ENCODE results near the gene FBXO38.

DNA sequence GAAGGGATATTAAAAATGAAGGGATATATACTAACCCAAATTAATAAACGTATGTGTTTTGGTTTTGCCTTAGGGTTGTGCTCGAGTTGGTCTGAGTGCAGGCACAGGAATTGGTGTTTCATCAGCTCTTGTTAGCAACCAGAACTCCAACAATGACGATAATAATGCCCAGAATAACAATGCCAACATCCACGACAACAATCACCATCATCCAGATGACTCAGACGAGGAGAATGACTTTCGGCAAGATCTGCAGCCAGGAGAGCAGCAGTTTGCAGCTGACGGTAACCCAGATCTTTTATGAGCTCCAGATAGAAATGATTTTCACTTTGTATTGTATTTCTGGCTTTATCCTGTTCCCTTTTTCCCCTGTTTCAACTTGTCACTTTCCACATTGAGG lies 33.2 kb downstream of the FBXO38 start:
- TF ChIP-seq, protein P1, sequence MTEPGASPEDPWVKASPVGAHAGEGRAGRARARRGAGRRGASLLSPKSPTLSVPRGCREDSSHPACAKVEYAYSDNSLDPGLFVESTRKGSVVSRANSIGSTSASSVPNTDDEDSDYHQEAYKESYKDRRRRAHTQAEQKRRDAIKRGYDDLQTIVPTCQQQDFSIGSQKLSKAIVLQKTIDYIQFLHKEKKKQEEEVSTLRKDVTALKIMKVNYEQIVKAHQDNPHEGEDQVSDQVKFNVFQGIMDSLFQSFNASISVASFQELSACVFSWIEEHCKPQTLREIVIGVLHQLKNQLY (CRISPR knock-in tag; IDR thresholded peaks at IDR 0.05) = no peak
- TF ChIP-seq CREB1 (CRISPR knock-in tag; IDR thresholded peaks at IDR 0.05) = no peak
- TF ChIP-seq, protein P2, sequence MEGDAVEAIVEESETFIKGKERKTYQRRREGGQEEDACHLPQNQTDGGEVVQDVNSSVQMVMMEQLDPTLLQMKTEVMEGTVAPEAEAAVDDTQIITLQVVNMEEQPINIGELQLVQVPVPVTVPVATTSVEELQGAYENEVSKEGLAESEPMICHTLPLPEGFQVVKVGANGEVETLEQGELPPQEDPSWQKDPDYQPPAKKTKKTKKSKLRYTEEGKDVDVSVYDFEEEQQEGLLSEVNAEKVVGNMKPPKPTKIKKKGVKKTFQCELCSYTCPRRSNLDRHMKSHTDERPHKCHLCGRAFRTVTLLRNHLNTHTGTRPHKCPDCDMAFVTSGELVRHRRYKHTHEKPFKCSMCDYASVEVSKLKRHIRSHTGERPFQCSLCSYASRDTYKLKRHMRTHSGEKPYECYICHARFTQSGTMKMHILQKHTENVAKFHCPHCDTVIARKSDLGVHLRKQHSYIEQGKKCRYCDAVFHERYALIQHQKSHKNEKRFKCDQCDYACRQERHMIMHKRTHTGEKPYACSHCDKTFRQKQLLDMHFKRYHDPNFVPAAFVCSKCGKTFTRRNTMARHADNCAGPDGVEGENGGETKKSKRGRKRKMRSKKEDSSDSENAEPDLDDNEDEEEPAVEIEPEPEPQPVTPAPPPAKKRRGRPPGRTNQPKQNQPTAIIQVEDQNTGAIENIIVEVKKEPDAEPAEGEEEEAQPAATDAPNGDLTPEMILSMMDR (IDR thresholded peaks at IDR 0.05) = no peak
- TF ChIP-seq, protein P3, sequence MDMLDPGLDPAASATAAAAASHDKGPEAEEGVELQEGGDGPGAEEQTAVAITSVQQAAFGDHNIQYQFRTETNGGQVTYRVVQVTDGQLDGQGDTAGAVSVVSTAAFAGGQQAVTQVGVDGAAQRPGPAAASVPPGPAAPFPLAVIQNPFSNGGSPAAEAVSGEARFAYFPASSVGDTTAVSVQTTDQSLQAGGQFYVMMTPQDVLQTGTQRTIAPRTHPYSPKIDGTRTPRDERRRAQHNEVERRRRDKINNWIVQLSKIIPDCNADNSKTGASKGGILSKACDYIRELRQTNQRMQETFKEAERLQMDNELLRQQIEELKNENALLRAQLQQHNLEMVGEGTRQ (CRISPR knock-in tag; IDR thresholded peaks at IDR 0.05) = no peak
- TF ChIP-seq NFYB (CRISPR knock-in tag; conservative IDR thresholded peaks at IDR 0.05; ENCODE audit: low read depth) = no peak
- no peak for TF ChIP-seq MYBL2 (CRISPR knock-in tag; IDR thresholded peaks at IDR 0.05)
- TF ChIP-seq SP1 (CRISPR knock-in tag; conservative IDR thresholded peaks at IDR 0.05) = no peak
- TF ChIP-seq, protein P4, sequence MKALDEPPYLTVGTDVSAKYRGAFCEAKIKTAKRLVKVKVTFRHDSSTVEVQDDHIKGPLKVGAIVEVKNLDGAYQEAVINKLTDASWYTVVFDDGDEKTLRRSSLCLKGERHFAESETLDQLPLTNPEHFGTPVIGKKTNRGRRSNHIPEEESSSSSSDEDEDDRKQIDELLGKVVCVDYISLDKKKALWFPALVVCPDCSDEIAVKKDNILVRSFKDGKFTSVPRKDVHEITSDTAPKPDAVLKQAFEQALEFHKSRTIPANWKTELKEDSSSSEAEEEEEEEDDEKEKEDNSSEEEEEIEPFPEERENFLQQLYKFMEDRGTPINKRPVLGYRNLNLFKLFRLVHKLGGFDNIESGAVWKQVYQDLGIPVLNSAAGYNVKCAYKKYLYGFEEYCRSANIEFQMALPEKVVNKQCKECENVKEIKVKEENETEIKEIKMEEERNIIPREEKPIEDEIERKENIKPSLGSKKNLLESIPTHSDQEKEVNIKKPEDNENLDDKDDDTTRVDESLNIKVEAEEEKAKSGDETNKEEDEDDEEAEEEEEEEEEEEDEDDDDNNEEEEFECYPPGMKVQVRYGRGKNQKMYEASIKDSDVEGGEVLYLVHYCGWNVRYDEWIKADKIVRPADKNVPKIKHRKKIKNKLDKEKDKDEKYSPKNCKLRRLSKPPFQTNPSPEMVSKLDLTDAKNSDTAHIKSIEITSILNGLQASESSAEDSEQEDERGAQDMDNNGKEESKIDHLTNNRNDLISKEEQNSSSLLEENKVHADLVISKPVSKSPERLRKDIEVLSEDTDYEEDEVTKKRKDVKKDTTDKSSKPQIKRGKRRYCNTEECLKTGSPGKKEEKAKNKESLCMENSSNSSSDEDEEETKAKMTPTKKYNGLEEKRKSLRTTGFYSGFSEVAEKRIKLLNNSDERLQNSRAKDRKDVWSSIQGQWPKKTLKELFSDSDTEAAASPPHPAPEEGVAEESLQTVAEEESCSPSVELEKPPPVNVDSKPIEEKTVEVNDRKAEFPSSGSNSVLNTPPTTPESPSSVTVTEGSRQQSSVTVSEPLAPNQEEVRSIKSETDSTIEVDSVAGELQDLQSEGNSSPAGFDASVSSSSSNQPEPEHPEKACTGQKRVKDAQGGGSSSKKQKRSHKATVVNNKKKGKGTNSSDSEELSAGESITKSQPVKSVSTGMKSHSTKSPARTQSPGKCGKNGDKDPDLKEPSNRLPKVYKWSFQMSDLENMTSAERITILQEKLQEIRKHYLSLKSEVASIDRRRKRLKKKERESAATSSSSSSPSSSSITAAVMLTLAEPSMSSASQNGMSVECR (CRISPR knock-in tag; IDR thresholded peaks at IDR 0.05; ENCODE audit: borderline replicate concordance) = no peak
- TF ChIP-seq TEAD4 (CRISPR knock-in tag; IDR thresholded peaks at IDR 0.05) = no peak
- TF ChIP-seq, protein P5, sequence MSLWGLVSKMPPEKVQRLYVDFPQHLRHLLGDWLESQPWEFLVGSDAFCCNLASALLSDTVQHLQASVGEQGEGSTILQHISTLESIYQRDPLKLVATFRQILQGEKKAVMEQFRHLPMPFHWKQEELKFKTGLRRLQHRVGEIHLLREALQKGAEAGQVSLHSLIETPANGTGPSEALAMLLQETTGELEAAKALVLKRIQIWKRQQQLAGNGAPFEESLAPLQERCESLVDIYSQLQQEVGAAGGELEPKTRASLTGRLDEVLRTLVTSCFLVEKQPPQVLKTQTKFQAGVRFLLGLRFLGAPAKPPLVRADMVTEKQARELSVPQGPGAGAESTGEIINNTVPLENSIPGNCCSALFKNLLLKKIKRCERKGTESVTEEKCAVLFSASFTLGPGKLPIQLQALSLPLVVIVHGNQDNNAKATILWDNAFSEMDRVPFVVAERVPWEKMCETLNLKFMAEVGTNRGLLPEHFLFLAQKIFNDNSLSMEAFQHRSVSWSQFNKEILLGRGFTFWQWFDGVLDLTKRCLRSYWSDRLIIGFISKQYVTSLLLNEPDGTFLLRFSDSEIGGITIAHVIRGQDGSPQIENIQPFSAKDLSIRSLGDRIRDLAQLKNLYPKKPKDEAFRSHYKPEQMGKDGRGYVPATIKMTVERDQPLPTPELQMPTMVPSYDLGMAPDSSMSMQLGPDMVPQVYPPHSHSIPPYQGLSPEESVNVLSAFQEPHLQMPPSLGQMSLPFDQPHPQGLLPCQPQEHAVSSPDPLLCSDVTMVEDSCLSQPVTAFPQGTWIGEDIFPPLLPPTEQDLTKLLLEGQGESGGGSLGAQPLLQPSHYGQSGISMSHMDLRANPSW (CRISPR knock-in tag; conservative IDR thresholded peaks at IDR 0.05; ENCODE audit: low read depth) = no peak
- TF ChIP-seq MXD4 (CRISPR knock-in tag; IDR thresholded peaks at IDR 0.05; ENCODE audit: borderline replicate concordance) = no peak
- TF ChIP-seq, protein P6, sequence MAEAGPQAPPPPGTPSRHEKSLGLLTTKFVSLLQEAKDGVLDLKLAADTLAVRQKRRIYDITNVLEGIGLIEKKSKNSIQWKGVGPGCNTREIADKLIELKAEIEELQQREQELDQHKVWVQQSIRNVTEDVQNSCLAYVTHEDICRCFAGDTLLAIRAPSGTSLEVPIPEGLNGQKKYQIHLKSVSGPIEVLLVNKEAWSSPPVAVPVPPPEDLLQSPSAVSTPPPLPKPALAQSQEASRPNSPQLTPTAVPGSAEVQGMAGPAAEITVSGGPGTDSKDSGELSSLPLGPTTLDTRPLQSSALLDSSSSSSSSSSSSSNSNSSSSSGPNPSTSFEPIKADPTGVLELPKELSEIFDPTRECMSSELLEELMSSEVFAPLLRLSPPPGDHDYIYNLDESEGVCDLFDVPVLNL (CRISPR knock-in tag; IDR thresholded peaks at IDR 0.05; ENCODE audit: borderline replicate concordance, low read depth) = no peak
- TF ChIP-seq, protein P7, sequence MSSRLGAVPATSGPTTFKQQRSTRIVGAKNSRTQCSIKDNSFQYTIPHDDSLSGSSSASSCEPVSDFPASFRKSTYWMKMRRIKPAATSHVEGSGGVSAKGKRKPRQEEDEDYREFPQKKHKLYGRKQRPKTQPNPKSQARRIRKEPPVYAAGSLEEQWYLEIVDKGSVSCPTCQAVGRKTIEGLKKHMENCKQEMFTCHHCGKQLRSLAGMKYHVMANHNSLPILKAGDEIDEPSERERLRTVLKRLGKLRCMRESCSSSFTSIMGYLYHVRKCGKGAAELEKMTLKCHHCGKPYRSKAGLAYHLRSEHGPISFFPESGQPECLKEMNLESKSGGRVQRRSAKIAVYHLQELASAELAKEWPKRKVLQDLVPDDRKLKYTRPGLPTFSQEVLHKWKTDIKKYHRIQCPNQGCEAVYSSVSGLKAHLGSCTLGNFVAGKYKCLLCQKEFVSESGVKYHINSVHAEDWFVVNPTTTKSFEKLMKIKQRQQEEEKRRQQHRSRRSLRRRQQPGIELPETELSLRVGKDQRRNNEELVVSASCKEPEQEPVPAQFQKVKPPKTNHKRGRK (CRISPR knock-in tag; IDR thresholded peaks at IDR 0.05; ENCODE audit: borderline replicate concordance) = no peak
- no peak for TF ChIP-seq NFE2L1 (CRISPR knock-in tag; IDR thresholded peaks at IDR 0.05)
